ENCODE results near the gene DPH6.

Gene DPH6

GRCh38 chr15:35325374-35325941 is 220.5 kb downstream of the DPH6 start:
- DNase-seq: no peak

GRCh38 chr15:35323141-35323540 is 222.8 kb downstream of the DPH6 start:
- no peak for DNase-seq

- no peak for DNase-seq
Observed at GRCh38 chr15:35321926-35322325, 224.0 kb downstream of the DPH6 start.

GRCh38 chr15:35320911-35321310 is 225.1 kb downstream of the DPH6 start:
- no peak for DNase-seq

Measured in SHP77 treated with DMSO at 0.1 percent for 48 hours (cell line).